NCI-H2171 (cell line): ENCODE measurements around the gene EFCAB14.
"Not testable (repeated sequence)": the region's sequence is repeated elsewhere in the genome, so short reads cannot be mapped to it uniquely, and the experiment has no call there.

ENCODE experiments used
- DNase-seq: peaks from one replicate; lab custom pipeline; 2025; lab: John Stamatoyannopoulos, UW

Gene EFCAB14

DNA sequence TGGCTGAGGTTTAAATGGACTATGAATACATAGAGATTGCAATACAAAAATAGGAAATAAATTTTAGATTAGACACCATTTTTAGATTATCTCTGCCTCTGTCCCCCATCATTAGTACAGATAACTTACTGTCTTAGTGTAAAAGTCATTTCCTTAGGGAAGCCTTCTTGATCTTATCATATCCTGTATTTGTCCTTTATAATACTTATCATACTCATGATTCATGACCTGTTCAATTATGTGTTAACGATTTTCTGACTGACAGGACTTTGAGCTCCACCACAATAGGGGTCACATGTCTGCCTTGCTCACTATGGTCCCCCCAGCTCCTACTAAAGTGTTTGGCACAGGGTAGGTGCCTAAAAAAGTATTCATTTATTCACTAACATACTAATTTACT, 32.7 kb downstream of the EFCAB14 start:
- DNase-seq: no peak

- no peak for DNase-seq
Measured at GRCh38 chr1:46684670-46685069, 34.2 kb downstream of the EFCAB14 start.

DNA sequence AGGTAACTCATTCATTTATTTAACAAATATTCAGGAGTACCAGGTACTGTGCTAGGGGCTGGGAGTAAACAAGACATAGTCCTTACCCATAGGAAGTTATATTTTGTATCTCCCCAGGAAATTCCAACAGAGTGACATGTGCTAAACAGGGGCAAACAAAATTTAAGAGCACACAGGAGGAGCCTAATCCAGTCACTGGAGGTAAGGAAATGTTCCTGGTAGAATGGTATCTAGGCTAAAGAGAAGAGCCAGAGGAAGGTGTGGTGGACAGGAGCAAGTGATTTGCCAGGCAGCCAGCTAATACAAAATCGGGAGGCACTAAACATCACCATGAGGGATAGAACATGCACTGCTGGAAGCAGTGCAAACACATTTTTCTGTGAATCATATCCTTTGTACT, 36.9 kb downstream of the EFCAB14 start:
- no peak for DNase-seq

DNA sequence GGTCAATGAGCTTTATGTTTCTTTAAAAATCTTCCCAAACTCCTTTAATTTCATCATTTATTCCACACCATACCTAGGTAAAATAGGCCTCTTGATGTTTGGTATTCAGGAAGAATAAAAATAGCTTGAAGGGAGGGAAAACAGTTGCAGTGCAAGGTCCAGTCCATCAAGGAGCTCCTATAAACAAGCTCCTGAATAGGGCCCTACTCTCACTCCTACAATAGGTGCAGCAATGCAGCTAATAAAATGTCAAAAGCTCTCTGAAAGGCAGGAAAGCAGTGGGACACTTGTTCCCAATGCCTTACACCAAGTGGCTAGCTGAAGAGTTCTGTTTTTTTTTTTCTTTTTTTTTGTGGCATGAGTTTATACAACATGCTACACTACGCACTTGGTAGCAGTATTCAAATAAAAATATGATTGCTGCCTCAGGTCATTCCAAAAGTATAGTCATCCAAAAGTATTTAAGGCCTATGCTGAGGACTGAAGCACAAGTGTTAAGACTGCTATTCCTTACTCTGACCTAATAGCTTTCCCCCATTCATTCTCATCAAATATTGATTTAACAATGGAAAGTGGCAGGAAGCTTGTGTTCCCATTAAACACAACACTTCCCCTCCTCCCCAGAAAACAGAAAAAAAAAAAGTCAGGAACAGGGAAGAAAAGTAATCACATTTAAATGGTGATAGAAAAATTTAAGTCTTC, 37.4 kb downstream of the EFCAB14 start:
- DNase-seq: no peak

DNA sequence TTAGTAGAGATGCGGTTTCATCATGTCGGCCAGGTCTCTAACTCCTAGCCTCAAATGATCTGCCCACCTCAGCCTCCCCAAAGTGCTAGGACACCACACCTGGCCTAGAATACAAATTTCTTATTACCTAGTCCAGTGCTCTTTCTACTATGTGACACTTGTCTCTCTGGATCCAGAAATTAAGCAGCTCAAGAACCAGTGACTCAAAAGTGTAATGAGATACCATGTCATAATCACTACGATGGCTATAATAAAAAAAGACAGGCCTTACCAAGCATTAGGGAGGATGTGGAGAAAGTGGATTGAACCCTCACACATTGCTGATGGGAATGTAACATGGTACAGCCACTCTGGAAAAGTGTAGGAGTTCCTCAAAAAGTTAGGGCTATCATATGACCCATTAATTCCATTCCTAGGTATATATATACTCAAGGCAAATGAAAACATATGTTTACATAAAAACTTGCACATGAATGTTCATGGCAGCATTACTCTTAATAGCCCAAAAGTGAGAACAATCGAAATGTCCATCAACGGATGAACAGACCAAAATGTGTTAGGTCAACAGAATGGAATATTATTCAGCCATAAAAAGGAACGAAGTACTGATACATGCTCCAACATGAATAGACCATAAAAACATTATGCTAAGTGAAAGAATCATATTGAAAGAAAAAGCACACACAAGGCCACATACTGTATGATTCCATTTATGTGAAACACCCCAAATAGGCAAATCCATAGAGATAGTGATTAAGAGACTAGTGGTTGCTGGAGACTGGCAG, 38.9 kb downstream of the EFCAB14 start:
- DNase-seq: no peak

DNA sequence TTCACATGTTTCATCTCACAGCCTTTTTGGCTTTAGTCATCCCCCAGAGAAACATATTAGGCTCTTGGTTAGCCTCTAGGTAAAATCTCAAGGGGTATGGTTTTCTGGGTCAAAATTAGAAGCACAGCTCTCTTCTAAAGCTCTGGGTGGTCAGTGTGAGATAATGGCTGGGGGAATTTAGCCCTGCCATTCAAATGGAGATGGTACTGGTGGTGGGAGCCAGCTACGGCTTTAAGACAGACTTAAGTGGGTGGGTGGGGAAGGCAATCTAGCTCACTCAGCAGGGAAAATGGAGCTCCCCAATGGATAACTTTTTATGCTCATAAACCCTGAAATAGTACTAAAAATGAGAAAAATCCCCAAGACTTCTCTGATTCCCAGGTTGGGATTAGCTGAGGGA, 41.6 kb downstream of the EFCAB14 start:
- DNase-seq: no peak

- DNase-seq: no peak
Measured at GRCh38 chr1:46676531-46676930, 42.4 kb downstream of the EFCAB14 start.

GRCh38 chr1:46675549-46676314, 43.2 kb downstream of the EFCAB14 start:
- DNase-seq: no peak

- no peak for DNase-seq
Measured at GRCh38 chr1:46673749-46674182, 45.1 kb downstream of the EFCAB14 start.

DNA sequence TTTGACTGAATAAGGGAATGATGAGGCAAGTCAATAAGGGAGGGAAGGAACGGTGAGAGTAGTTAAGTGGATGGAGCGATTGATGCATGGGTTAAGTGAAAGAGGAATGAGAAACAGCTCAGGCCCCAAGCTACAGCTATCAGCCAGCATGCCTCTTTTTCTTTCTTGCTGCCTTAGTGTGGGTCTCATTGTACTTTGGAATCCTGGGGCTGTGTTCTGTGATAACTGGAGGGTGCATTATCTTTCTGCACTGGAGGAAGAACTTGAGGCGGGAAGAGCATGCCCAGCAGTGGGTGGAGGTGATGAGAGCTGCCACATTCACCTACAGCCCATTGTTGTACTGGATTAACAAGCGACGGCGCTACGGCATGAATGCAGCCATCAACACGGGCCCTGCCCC, 46.2 kb downstream of the EFCAB14 start:
- DNase-seq: no peak

DNA sequence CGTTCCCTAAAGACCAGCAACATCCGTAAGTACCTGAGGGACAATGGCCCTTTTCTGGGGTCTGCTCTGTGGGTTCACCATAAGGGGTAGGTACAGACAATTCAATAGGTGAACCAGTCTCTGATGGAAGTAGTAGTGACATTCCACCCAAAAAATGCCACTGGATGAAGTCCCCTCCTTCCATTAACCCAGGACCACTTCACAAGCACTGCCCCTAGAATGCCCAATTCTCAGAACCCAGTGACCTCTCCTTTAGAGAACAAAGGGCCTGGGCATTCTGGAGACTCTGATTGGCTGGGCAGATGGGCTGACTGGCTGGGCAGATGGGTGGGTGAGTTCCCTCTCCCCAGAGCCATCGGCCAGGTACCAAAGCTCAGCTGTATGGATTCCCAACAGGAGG, 47.4 kb downstream of the EFCAB14 start, which contains the start of gene TEX38:
Gene TEX38, plus strand, starts transcription at position 301 of the 400 bp plus-strand sequence. Its CDS starts 81 bp downstream, at position 382.
- DNase-seq: no peak

DNA sequence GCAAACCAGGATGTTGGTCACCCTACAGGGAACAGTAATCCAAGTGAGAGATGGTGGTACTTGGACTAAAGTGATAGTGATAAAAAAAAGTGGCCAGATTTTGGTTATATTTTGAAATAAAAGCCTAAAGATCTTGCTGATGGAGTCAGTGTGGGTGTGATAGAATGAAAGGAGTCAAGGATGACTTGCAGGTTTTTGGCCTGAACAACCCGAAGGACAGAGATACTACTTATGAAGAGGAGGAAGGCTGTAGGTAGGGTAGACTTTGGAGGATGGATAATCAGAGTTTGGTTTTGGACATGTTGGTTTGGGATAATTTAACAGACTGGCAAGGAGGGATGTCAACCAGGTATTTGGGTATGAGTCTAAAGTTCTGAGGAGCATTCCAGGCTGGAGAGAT, 48.8 kb downstream of the EFCAB14 start:
- DNase-seq: no peak

- DNase-seq: peak; percentile 54
Measured at GRCh38 chr1:46667782-46668760, 50.8 kb downstream of the EFCAB14 start, which contains the start of gene ATPAF1. Gene ATPAF1, minus strand, starts transcription at chr1:46668364. Its CDS starts 42 bp downstream, at chr1:46668322.

- DNase-seq: no peak
Measured at GRCh38 chr1:46665983-46666382, 52.9 kb downstream of the EFCAB14 start.

DNA sequence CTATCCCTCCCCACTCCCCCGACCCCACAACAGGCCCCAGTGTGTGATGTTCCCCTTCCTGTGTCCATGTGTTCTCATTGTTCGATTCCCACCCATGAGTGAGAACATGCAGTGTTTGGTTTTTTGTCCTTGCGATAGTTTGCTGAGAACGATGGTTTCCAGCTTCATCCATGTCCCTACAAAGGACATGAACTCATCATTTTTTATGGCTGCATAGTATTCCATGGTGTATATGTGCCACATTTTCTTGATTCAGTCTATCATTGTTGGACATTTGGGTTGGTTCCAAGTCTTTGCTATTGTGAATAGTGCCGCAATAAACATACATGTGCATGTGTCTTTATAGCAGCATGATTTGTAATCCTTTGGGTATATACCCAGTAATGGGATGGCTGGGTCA, 56.0 kb downstream of the EFCAB14 start:
- not testable (repeated sequence) for DNase-seq

- DNase-seq: not testable (repeated sequence)
Measured at GRCh38 chr1:46660116-46660515, 58.8 kb downstream of the EFCAB14 start.

DNA sequence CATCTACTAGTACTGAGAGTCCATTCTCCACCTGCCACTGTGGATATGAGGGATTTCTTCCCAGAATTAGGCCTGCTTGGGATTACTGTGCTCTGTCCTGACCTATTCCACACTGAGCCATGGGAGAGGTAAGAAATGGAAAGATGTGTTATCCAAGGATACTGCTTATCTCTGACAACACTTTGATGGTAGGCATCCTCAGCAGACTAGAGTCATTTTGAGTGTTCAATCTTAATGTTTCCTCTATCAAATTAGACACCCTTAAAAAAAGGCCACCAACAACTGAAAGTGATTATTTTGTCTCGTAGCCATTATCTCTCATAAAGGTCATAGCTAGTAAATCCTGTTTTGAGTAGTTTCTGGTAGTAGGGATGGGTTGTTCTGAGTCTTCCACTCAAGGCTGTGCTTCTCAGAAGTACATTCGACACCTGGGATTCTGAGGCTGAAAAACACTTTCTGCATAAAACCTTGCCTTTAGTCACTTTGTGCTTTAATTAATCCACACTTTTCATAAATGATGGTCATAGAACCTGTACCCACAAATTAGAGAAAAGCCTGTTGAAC, 59.5 kb downstream of the EFCAB14 start:
- no peak for DNase-seq

DNA sequence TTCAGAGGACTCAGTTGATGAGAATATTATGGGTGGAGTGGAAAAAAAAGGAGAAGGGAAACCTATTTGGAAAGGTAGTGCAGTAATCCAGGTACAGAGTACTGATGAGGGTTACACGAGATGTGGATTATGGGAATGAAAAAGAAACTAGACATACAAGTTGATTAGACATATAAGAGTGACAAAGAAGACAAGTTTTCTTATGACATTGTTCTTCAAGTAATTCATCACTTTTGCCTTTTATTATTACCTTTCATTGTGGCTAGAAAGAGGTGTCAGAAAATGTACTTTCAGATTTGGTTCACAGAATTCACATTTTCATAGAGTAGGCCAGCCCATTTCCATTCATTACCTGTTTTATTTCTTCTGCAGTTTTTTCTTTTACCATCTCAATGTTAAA, 61.1 kb downstream of the EFCAB14 start:
- no peak for DNase-seq

DNA sequence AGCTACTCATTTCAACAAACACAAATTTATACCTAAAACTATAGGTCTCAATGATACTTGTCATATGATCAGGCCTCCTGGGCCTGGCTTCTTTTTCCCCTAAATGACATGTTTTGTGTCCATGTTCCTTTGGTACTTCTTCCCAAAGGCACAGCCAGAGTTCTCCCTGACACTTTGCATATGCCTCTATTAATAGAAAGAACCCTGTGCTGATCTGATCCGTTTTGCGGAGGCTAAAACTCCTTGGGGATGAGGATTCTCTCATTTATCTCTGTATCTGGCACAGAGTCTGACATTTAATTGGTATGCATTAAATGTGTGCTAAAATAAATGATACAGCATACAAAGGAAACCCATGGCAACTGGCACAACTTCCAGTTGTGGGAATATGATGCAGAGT, 62.3 kb downstream of the EFCAB14 start:
- DNase-seq: no peak

- DNase-seq: no peak
Measured at GRCh38 chr1:46655848-46656247, 63.1 kb downstream of the EFCAB14 start.

DNA sequence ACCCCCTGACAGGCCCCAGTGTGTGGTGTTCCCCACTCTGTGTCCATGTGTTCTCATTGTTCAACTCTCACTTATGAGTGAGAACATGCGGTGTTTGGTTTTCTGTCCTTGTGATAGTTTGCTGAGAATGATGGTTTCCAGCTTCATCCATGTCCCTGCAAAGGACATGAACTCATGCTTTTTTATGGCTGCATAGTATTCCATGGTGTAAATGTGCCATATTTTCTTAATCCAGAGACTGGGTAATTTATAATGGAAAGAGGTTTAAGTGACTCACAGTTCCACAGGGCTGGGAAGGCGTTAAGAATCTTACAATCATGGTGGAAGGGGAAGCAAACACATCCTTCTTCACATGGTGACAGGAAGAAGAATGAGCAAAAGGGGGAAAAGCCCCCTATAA, 64.2 kb downstream of the EFCAB14 start:
- not testable (repeated sequence) for DNase-seq
